Measurements from ENCODE around the gene LHX2. TPM values are rescaled to one million over a fixed set of nuclear protein-coding genes. Genes with fewer than 3 reads are reported as not detected.

Gene LHX2, protein sequence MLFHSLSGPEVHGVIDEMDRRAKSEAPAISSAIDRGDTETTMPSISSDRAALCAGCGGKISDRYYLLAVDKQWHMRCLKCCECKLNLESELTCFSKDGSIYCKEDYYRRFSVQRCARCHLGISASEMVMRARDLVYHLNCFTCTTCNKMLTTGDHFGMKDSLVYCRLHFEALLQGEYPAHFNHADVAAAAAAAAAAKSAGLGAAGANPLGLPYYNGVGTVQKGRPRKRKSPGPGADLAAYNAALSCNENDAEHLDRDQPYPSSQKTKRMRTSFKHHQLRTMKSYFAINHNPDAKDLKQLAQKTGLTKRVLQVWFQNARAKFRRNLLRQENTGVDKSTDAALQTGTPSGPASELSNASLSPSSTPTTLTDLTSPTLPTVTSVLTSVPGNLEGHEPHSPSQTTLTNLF
- total RNA-seq (2012; rRNA removed), result not detected in 2 replicates
- polyA plus RNA-seq (2012; rRNA removed), result not detected in 2 replicates
- polyA plus RNA-seq (2012; cell fraction: cytosol; rRNA removed), result not detected in 2 replicates
- polyA plus RNA-seq (2012; cell fraction: nucleus; rRNA removed; ENCODE audit: low replicate concordance), result not detected in 2 replicates
- not detected for Bru-seq, nascent RNA
- BruChase-seq, experiment 1, labeled RNA remaining after a 6-hour chase, result percentile 4 among the genes with signal in this experiment
- not detected for BruChase-seq, experiment 2, labeled RNA remaining after a 2-hour chase
- long read RNA-seq, result 0 reads

DNA sequence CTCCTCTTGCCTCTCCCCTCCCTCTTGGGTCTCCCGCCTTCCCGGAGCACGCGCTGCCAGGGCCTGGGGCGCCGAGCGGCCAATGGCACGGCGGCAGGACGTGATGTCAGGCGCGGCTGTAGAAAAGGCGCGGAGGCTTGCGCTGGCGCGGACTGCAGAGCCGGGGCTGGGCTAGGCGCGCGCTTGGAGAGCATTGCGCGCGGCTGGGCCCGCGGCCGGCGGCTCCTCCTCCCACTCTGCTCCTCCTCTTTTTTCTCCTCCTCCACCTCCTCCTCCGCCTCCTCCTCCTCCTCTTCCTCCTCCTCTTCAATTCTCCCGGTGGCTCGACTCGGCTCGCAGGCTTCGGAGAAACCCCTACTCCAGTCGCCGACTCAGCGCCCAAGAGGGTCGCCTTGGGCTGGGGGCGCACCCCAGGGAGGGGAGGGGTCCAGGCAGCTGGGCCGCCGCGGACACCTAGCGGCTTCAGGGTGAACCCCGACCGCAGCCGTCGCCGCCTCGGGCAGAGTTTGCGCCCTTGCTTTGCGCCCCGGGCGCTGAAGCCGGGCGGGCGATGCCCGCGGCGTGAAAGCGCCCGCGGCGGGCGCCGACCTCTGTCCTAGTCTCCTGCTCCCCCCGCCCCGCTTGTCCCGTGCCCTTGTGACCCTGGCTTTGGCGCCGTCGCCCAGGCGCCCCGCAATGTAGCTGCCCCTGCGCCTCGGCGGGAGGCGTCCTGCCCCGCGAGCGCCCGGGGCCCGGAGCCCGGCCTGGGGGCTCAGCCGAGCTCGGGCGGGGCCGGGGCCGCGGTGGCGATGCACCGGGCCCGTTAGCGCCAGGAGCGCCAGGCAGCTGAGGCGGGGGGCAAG lies at the start of gene LHX2:
Gene LHX2, plus strand, starts transcription at position 309 of the 842 bp plus-strand sequence. CDS start 581 bp downstream, outside the sequence.
- CTCF ChIA-PET, result no interaction called here
- Histone ChIP-seq H3K9ac (ENCODE audit: low read depth, low read length) (no peak within 1 kb of the TSS), H3K4me2 (ENCODE audit: low read depth, low read length) (peak within 1 kb of the TSS; percentile 55; the same call in 1 of the 2 replicates), H2BK120ac (ENCODE audit: low read depth, low read length) (no peak within 1 kb of the TSS), H3K23ac (ENCODE audit: low read depth, low read length) (no peak within 1 kb of the TSS; the same call in 1 of the 2 replicates), H2BK20ac (ENCODE audit: low read depth, low read length) (no peak within 1 kb of the TSS), H3K27me3 (ENCODE audit: control insufficient read depth, insufficient read depth, low read length) (peaks cover 97% of the 10 kb centered on the region), H3K14ac (replicated peaks; ENCODE audit: low read depth, low read length) (no peak within 1 kb of the TSS), H3K18ac (ENCODE audit: low read depth, low read length) (no peak within 1 kb of the TSS), H3K4me3 (ENCODE audit: insufficient read depth, low read depth, low read length) (no peak within 1 kb of the TSS; the same call in 1 of the 2 replicates), H4K91ac (ENCODE audit: insufficient read depth, low read depth, low read length) (no peak within 1 kb of the TSS), H3K9me1 (ENCODE audit: insufficient read depth, low read length) (no peaks in the 10 kb centered on the region), H2AK5ac (ENCODE audit: low read depth, low read length) (no peak within 1 kb of the TSS), H3K4ac (ENCODE audit: low read depth, low read length) (no peak within 1 kb of the TSS), H3K9me3 (ENCODE audit: control insufficient read depth, insufficient read depth, low read length) (peaks cover 19% of the 10 kb centered on the region), H4K8ac (ENCODE audit: low read depth in 2 of 2, low read length in 2 of 2) (no peak within 1 kb of the TSS), H3K36me3 (ENCODE audit: control insufficient read depth, insufficient read depth, low read length) (no peaks in the 10 kb centered on the region), H4K20me1 (ENCODE audit: insufficient read depth, low read length) (peaks cover 8% of the 10 kb centered on the region; the same call in 1 of the 2 replicates), H3K27ac (ENCODE audit: insufficient read depth, low read length) (no peak within 1 kb of the TSS), H3K4me1 (ENCODE audit: control insufficient read depth, insufficient read depth, low read length) (peaks cover 2% of the 10 kb centered on the region; the same call in 1 of the 2 replicates), H3K56ac (ENCODE audit: extremely low read depth, insufficient read depth, low read length) (no peak within 1 kb of the TSS), H3K79me1 (ENCODE audit: low read depth in 1 of 2, low read length in 2 of 2) (no peaks in the 10 kb centered on the region), H2AFZ (replicated peaks; ENCODE audit: low read length, poor library complexity) (peak within 1 kb of the TSS; percentile 47), H2AK9ac (replicated peaks; ENCODE audit: low read depth, low read length, poor library complexity) (peak within 1 kb of the TSS; percentile 34), H2BK15ac (ENCODE audit: low read depth, low read length) (no peak within 1 kb of the TSS), H4K5ac (ENCODE audit: low read depth, low read length) (no peak within 1 kb of the TSS), H2BK5ac (ENCODE audit: low read depth, low read length, poor library complexity, severe bottlenecking) (no peak within 1 kb of the TSS)
- in situ Hi-C loops (cut with MboI; ENCODE audit: low sequenced_read_pairs), result no loop called here
- WGBS, 2 experiments (ENCODE audit: extremely low coverage in 2 of 2, insufficient read length in 1 of 2), result 1% methylated on average over 18 of the region's 95 CpGs; no CpG with 5 or more reads in 1 of the 2 experiments
- intact Hi-C loops (cut with micrococcal nuclease), result no loop called here
- peak; percentile 81 for ATAC-seq (ENCODE audit: low read depth)
- POLR2A ChIA-PET (ENCODE audit: unreplicated experiment), result no interaction called here
- dilution Hi-C loops (cut with HindIII; ENCODE audit: low sequenced_read_pairs, unreplicated experiment), result no loop called here
- no TSS peak for BruUV-seq (replicated peaks)
- peak; percentile 52 for DNase-seq
- TF ChIP-seq SMC3 (IDR thresholded peaks at IDR 0.05; ENCODE audit: low read depth, low read length) (no peak), RAD21 (IDR thresholded peaks at IDR 0.05; ENCODE audit: low read length) (no peak), BHLHE40 (IDR thresholded peaks at IDR 0.05; ENCODE audit: low read depth, low read length) (no peak), RCOR1 (IDR thresholded peaks at IDR 0.05; ENCODE audit: insufficient replicate concordance, low read length) (no peak), MAZ (IDR thresholded peaks at IDR 0.05; ENCODE audit: borderline replicate concordance, low read depth, low read length) (no peak), NFE2L2 (IDR thresholded peaks at IDR 0.05; ENCODE audit: low read depth, low read length) (no peak), POLR2A (IDR thresholded peaks at IDR 0.05; ENCODE audit: low read depth, low read length) (no peak), CEBPB (IDR thresholded peaks at IDR 0.05; ENCODE audit: low read depth, low read length) (no peak), FOS (IDR thresholded peaks at IDR 0.05; ENCODE audit: low read depth, low read length) (no peak), MAFK (IDR thresholded peaks at IDR 0.05; ENCODE audit: low read depth, low read length) (no peak), CHD1 (IDR thresholded peaks at IDR 0.05; ENCODE audit: low read depth, low read length) (no peak)
- TF ChIP-seq, protein P1, sequence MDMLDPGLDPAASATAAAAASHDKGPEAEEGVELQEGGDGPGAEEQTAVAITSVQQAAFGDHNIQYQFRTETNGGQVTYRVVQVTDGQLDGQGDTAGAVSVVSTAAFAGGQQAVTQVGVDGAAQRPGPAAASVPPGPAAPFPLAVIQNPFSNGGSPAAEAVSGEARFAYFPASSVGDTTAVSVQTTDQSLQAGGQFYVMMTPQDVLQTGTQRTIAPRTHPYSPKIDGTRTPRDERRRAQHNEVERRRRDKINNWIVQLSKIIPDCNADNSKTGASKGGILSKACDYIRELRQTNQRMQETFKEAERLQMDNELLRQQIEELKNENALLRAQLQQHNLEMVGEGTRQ (IDR thresholded peaks at IDR 0.05; ENCODE audit: low read depth, low read length), result no peak
- TF ChIP-seq, protein P2, sequence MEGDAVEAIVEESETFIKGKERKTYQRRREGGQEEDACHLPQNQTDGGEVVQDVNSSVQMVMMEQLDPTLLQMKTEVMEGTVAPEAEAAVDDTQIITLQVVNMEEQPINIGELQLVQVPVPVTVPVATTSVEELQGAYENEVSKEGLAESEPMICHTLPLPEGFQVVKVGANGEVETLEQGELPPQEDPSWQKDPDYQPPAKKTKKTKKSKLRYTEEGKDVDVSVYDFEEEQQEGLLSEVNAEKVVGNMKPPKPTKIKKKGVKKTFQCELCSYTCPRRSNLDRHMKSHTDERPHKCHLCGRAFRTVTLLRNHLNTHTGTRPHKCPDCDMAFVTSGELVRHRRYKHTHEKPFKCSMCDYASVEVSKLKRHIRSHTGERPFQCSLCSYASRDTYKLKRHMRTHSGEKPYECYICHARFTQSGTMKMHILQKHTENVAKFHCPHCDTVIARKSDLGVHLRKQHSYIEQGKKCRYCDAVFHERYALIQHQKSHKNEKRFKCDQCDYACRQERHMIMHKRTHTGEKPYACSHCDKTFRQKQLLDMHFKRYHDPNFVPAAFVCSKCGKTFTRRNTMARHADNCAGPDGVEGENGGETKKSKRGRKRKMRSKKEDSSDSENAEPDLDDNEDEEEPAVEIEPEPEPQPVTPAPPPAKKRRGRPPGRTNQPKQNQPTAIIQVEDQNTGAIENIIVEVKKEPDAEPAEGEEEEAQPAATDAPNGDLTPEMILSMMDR (conservative IDR thresholded peaks at IDR 0.05; ENCODE audit: low read depth, low read length), result no peak
